MG63 (cell line): ENCODE results near the gene AGAP1. TPM values are rescaled to one million over a fixed set of nuclear protein-coding genes. Genes with fewer than 3 reads are reported as not detected.
A peak's percentile ranks its signal among the peaks of the same experiment; 100 is the strongest.

Experiments used
- DNase-seq: peaks from one replicate; pipeline ENCODE4 v3.0.0-alpha.2; 2020
- H3K27me3 ChIP-seq: fragments of 250-450 bp; sonication (Bioruptor Pico); 2 replicates; pipeline ENCODE4 v1.5.1; 2020; ENCODE audit warnings: mild to moderate bottlenecking, moderate library complexity
- H3K36me3 ChIP-seq: fragments of 250-450 bp; sonication (Bioruptor Pico); 2 replicates; pipeline ENCODE4 v1.5.1; 2020; ENCODE audit warnings: mild to moderate bottlenecking, moderate library complexity
- H3K4me3 ChIP-seq: fragments of 250-450 bp; sonication (Bioruptor Pico); 2 replicates; pipeline ENCODE4 v1.5.1; 2020; ENCODE audit warnings: mild to moderate bottlenecking, moderate library complexity
- H3K9me3 ChIP-seq: fragments of 250-450 bp; sonication (Bioruptor Pico); 2 replicates; pipeline ENCODE4 v1.5.1; 2020; ENCODE audit warnings: mild to moderate bottlenecking, moderate library complexity
- total RNA-seq: library from RNA; depleted of rRNA; stranded (reverse); fragments of >200 nt; shearing (Covaris generic); gene quantifications from 2 replicates; pipeline ENCODE4 v1.2.3, GENCODE V29; 2014; ENCODE audit warnings: low replicate concordance

Gene AGAP1
- total RNA-seq, 1 experiment from 2014 or later: 8.8 TPM

- no peak for DNase-seq
- no peaks in the 10 kb centered on the region for H3K27me3 ChIP-seq
- no peaks in the 10 kb centered on the region for H3K9me3 ChIP-seq
These were observed 427.8 kb downstream of the AGAP1 start for GRCh38 chr2:235921508-235922191.

GRCh38 chr2:235922839-235923238, 429.0 kb downstream of the AGAP1 start:
- no peak overlapping the region for H3K4me3 ChIP-seq
- DNase-seq: no peak
- no peaks in the 10 kb centered on the region for H3K27me3 ChIP-seq
- no peaks in the 10 kb centered on the region for H3K9me3 ChIP-seq
- no peaks in the 10 kb centered on the region for H3K36me3 ChIP-seq

More at GRCh38 chr2:235921508-235922191, 427.8 kb downstream of the AGAP1 start:
- H3K36me3 ChIP-seq: no peaks in the 10 kb centered on the region
- H3K4me3 ChIP-seq: no peak overlapping the region

- DNase-seq: no peak
- no peak overlapping the region for H3K4me3 ChIP-seq
- H3K9me3 ChIP-seq: no peaks in the 10 kb centered on the region
- H3K27me3 ChIP-seq: no peaks in the 10 kb centered on the region
- no peaks in the 10 kb centered on the region for H3K36me3 ChIP-seq
These were observed 430.2 kb downstream of the AGAP1 start for GRCh38 chr2:235923859-235924674.

GRCh38 chr2:235924675-235925063, 430.8 kb downstream of the AGAP1 start:
- H3K27me3 ChIP-seq: no peaks in the 10 kb centered on the region
- DNase-seq: no peak

GRCh38 chr2:235925250-235925919, 431.5 kb downstream of the AGAP1 start:
- DNase-seq: no peak
- Histone ChIP-seq H3K4me3 (no peak overlapping the region), H3K9me3 (no peaks in the 10 kb centered on the region)

More at GRCh38 chr2:235924675-235925063, 430.8 kb downstream of the AGAP1 start:
- no peaks in the 10 kb centered on the region for H3K36me3 ChIP-seq
- H3K4me3 ChIP-seq: no peak overlapping the region
- no peaks in the 10 kb centered on the region for H3K9me3 ChIP-seq

GRCh38 chr2:235926229-235926628, 432.4 kb downstream of the AGAP1 start:
- no peak for DNase-seq
- Histone ChIP-seq H3K9me3 (no peaks in the 10 kb centered on the region), H3K36me3 (no peaks in the 10 kb centered on the region), H3K27me3 (no peaks in the 10 kb centered on the region), H3K4me3 (no peak overlapping the region)

More at GRCh38 chr2:235925250-235925919, 431.5 kb downstream of the AGAP1 start:
- Histone ChIP-seq H3K36me3 (no peaks in the 10 kb centered on the region), H3K27me3 (no peaks in the 10 kb centered on the region)

- no peak for DNase-seq
- H3K4me3 ChIP-seq: no peak overlapping the region
- H3K36me3 ChIP-seq: no peaks in the 10 kb centered on the region
- H3K27me3 ChIP-seq: no peaks in the 10 kb centered on the region
- H3K9me3 ChIP-seq: no peaks in the 10 kb centered on the region
These were observed 435.0 kb downstream of the AGAP1 start for GRCh38 chr2:235928751-235929370.

GRCh38 chr2:235930701-235931100, 436.9 kb downstream of the AGAP1 start:
- DNase-seq: no peak
- Histone ChIP-seq H3K4me3 (no peak overlapping the region), H3K9me3 (no peaks in the 10 kb centered on the region), H3K27me3 (no peaks in the 10 kb centered on the region), H3K36me3 (no peaks in the 10 kb centered on the region)

- no peak for DNase-seq
- no peaks in the 10 kb centered on the region for H3K36me3 ChIP-seq
- H3K27me3 ChIP-seq: no peaks in the 10 kb centered on the region
- no peaks in the 10 kb centered on the region for H3K9me3 ChIP-seq
- H3K4me3 ChIP-seq: no peak overlapping the region
These were observed 437.8 kb downstream of the AGAP1 start for GRCh38 chr2:235931676-235932075.

- Histone ChIP-seq H3K4me3 (no peak overlapping the region), H3K27me3 (no peaks in the 10 kb centered on the region), H3K36me3 (no peaks in the 10 kb centered on the region), H3K9me3 (no peaks in the 10 kb centered on the region)
- DNase-seq: peak; percentile 56
These were observed 440.4 kb downstream of the AGAP1 start for GRCh38 chr2:235934059-235934773.

- no peaks in the 10 kb centered on the region for H3K9me3 ChIP-seq
- no peak overlapping the region for H3K4me3 ChIP-seq
- H3K27me3 ChIP-seq: no peaks in the 10 kb centered on the region
- no peaks in the 10 kb centered on the region for H3K36me3 ChIP-seq
- DNase-seq: no peak
These were observed 441.1 kb downstream of the AGAP1 start for GRCh38 chr2:235934774-235935484.

- no peaks in the 10 kb centered on the region for H3K36me3 ChIP-seq
- DNase-seq: no peak
- H3K4me3 ChIP-seq: no peak overlapping the region
- H3K27me3 ChIP-seq: no peaks in the 10 kb centered on the region
- no peaks in the 10 kb centered on the region for H3K9me3 ChIP-seq
These were observed 441.9 kb downstream of the AGAP1 start for GRCh38 chr2:235935773-235936172.

GRCh38 chr2:235936493-235936892, 442.6 kb downstream of the AGAP1 start:
- Histone ChIP-seq H3K36me3 (no peaks in the 10 kb centered on the region), H3K27me3 (no peaks in the 10 kb centered on the region), H3K4me3 (no peak overlapping the region), H3K9me3 (no peaks in the 10 kb centered on the region)
- no peak for DNase-seq

GRCh38 chr2:235937087-235937486, 443.2 kb downstream of the AGAP1 start:
- Histone ChIP-seq H3K4me3 (no peak overlapping the region), H3K36me3 (no peaks in the 10 kb centered on the region), H3K9me3 (no peaks in the 10 kb centered on the region), H3K27me3 (no peaks in the 10 kb centered on the region)
- DNase-seq: no peak

GRCh38 chr2:235937526-235937925, 443.7 kb downstream of the AGAP1 start:
- DNase-seq: no peak
- H3K4me3 ChIP-seq: no peak overlapping the region
- H3K9me3 ChIP-seq: no peaks in the 10 kb centered on the region
- no peaks in the 10 kb centered on the region for H3K36me3 ChIP-seq
- no peaks in the 10 kb centered on the region for H3K27me3 ChIP-seq

GRCh38 chr2:235937936-235938335, 444.1 kb downstream of the AGAP1 start:
- no peak for DNase-seq
- H3K36me3 ChIP-seq: no peaks in the 10 kb centered on the region
- no peak overlapping the region for H3K4me3 ChIP-seq
- H3K27me3 ChIP-seq: no peaks in the 10 kb centered on the region
- no peaks in the 10 kb centered on the region for H3K9me3 ChIP-seq
